Mesendoderm (in vitro differentiated cells): Measurements from ENCODE around the gene LIX1L.

Experiments
- DNase-seq: peaks from one replicate; pipeline ENCODE4 v3.0.0; 2013
- H2AK5ac ChIP-seq: 2 replicates; pipeline ENCODE4 v1.6.1; 2013; ENCODE audit warnings: low read length, inconsistent platforms
- H2BK120ac ChIP-seq: 2 replicates; pipeline ENCODE4 v1.6.1; 2013; ENCODE audit warnings: low read depth, mild to moderate bottlenecking, low read length, moderate library complexity, mixed read lengths
- H2BK15ac ChIP-seq: replicated peaks from 2 replicates; pipeline ENCODE4 v1.6.1; 2013; ENCODE audit warnings: low read depth, mild to moderate bottlenecking, moderate library complexity
- H2BK5ac ChIP-seq: 2 replicates; pipeline ENCODE4 v1.6.1; 2013; ENCODE audit warnings: low read length, inconsistent platforms
- H3K18ac ChIP-seq: 2 replicates; pipeline ENCODE4 v1.6.1; 2013; ENCODE audit warnings: mild to moderate bottlenecking, low read length, mixed read lengths
- H3K23ac ChIP-seq: one replicate; pipeline ENCODE4 v1.6.1; 2013; ENCODE audit warnings: low read length
- H3K27ac ChIP-seq: 2 replicates; pipeline ENCODE4 v1.5.1; 2013; ENCODE audit warnings: low read depth, mild to moderate bottlenecking, inconsistent platforms, low read length, moderate library complexity
- H3K27me3 ChIP-seq: 2 replicates; pipeline ENCODE4 v1.6.1; 2013; ENCODE audit warnings: low read length, control low read depth, mild to moderate bottlenecking, inconsistent platforms; ENCODE audit not compliant: insufficient read depth, poor library complexity
- H3K36me3 ChIP-seq: 2 replicates; pipeline ENCODE4 v1.6.1; 2013; ENCODE audit warnings: low read length, inconsistent platforms; ENCODE audit not compliant: control insufficient read depth, insufficient read depth
- H3K4ac ChIP-seq: one replicate; pipeline ENCODE4 v1.6.1; 2013; ENCODE audit warnings: low read depth, mild to moderate bottlenecking, low read length, moderate library complexity
- H3K4me1 ChIP-seq: 2 replicates; pipeline ENCODE4 v1.6.1; 2013; ENCODE audit warnings: low read depth, low read length, inconsistent platforms; ENCODE audit not compliant: control insufficient read depth
- H3K4me2 ChIP-seq: 2 replicates; pipeline ENCODE4 v1.6.1; 2013; ENCODE audit warnings: low read length
- H3K4me3 ChIP-seq: 2 replicates; pipeline ENCODE4 v1.5.1; 2013; ENCODE audit warnings: mild to moderate bottlenecking, low read length
- H3K56ac ChIP-seq: one replicate; pipeline ENCODE4 v1.6.1; 2013; ENCODE audit warnings: low read length
- H3K79me1 ChIP-seq: 2 replicates; pipeline ENCODE4 v1.6.1; 2013; ENCODE audit warnings: low read length, inconsistent platforms
- H3K79me2 ChIP-seq: 2 replicates; pipeline ENCODE4 v1.6.1; 2013; ENCODE audit warnings: mild to moderate bottlenecking, low read length; ENCODE audit not compliant: control insufficient read depth, insufficient read depth
- H3K9ac ChIP-seq: 2 replicates; pipeline ENCODE4 v1.6.1; 2013; ENCODE audit warnings: low read length, inconsistent platforms
- H4K5ac ChIP-seq: one replicate; pipeline ENCODE4 v1.6.1; 2013; ENCODE audit warnings: low read length
- H4K8ac ChIP-seq: one replicate; pipeline ENCODE4 v1.6.1; 2013; ENCODE audit warnings: low read depth, mild to moderate bottlenecking, control low read depth, low read length, moderate library complexity
- WGBS: extraction: QIAGEN DNeasy Blood & Tissue Kit; methylation state at CpG from one replicate; pipeline ENCODE4 v1.1.7; 2013; ENCODE audit warnings: low lambda C conversion rate, missing lambda C conversion rate; ENCODE audit not compliant: insufficient coverage; ENCODE audit errors: extremely low coverage; 5-methylcytosine and 5-hydroxymethylcytosine counted together

The LIX1L gene

GRCh38 chr1:145987926-145988325 is 30.1 kb upstream of the LIX1L start:
- H3K23ac ChIP-seq = no peak overlapping the region
- no peak overlapping the region for H3K4ac ChIP-seq
- DNase-seq = no peak
- H2BK15ac ChIP-seq = no peak overlapping the region
- H4K8ac ChIP-seq = no peak overlapping the region
- H3K4me3 ChIP-seq = no peak overlapping the region
- H3K56ac ChIP-seq = no peak overlapping the region
- H3K27ac ChIP-seq = no peak overlapping the region
- no peak overlapping the region for H3K9ac ChIP-seq
- no peaks in the 10 kb centered on the region for H3K79me1 ChIP-seq
- no peaks in the 10 kb centered on the region for H3K36me3 ChIP-seq
- H3K27me3 ChIP-seq = no peaks in the 10 kb centered on the region
- H4K5ac ChIP-seq = no peak overlapping the region
- no peaks in the 10 kb centered on the region for H3K79me2 ChIP-seq
- H2BK120ac ChIP-seq = no peak overlapping the region
- no peak overlapping the region for H2BK5ac ChIP-seq
- no peak overlapping the region for H2AK5ac ChIP-seq
- WGBS = no CpG with 5 or more reads among the region's 1 CpG
- H3K4me2 ChIP-seq = no peak overlapping the region
- peaks cover 2% of the 10 kb centered on the region for H3K4me1 ChIP-seq
- H3K18ac ChIP-seq = no peak overlapping the region

GRCh38 chr1:145986551-145986950 is 28.7 kb upstream of the LIX1L start:
- Histone ChIP-seq H3K9ac (no peak overlapping the region), H4K8ac (no peak overlapping the region), H3K27me3 (no peaks in the 10 kb centered on the region), H3K4me1 (peaks cover 2% of the 10 kb centered on the region), H3K36me3 (no peaks in the 10 kb centered on the region), H2AK5ac (no peak overlapping the region), H3K27ac (no peak overlapping the region), H3K56ac (no peak overlapping the region), H4K5ac (no peak overlapping the region), H2BK15ac (no peak overlapping the region), H3K23ac (no peak overlapping the region), H3K4ac (no peak overlapping the region), H3K18ac (no peak overlapping the region), H3K4me3 (no peak overlapping the region), H3K79me2 (no peaks in the 10 kb centered on the region), H2BK120ac (no peak overlapping the region), H3K79me1 (no peaks in the 10 kb centered on the region), H3K4me2 (no peak overlapping the region), H2BK5ac (no peak overlapping the region)
- DNase-seq = no peak
- no CpG with 5 or more reads among the region's 6 CpGs for WGBS

- WGBS = no CpG with 5 or more reads among the region's 15 CpGs
- Histone ChIP-seq H2BK15ac (no peak overlapping the region), H3K79me2 (no peaks in the 10 kb centered on the region), H3K27ac (peak overlapping the region; percentile 22), H3K27me3 (no peaks in the 10 kb centered on the region), H3K56ac (peak overlapping the region; percentile 73), H3K4ac (no peak overlapping the region), H3K79me1 (no peaks in the 10 kb centered on the region), H4K8ac (no peak overlapping the region), H3K9ac (no peak overlapping the region), H3K18ac (no peak overlapping the region), H2AK5ac (no peak overlapping the region), H3K4me3 (no peak overlapping the region), H4K5ac (peak overlapping the region; percentile 24), H3K36me3 (no peaks in the 10 kb centered on the region), H3K4me1 (peaks cover 2% of the 10 kb centered on the region), H2BK5ac (no peak overlapping the region), H2BK120ac (no peak overlapping the region), H3K23ac (no peak overlapping the region), H3K4me2 (no peak overlapping the region)
- peak; percentile 67 for DNase-seq
Measured at GRCh38 chr1:145985502-145986439, 28.0 kb upstream of the LIX1L start.

- no peak overlapping the region for H3K23ac ChIP-seq
- peak overlapping the region; percentile 22 for H3K27ac ChIP-seq
- peak overlapping the region; percentile 73 for H3K56ac ChIP-seq
- H3K79me1 ChIP-seq = no peaks in the 10 kb centered on the region
- no peak overlapping the region for H2BK5ac ChIP-seq
- H2AK5ac ChIP-seq = no peak overlapping the region
- H3K4me1 ChIP-seq = peaks cover 2% of the 10 kb centered on the region
- no peak overlapping the region for H3K4ac ChIP-seq
- no peaks in the 10 kb centered on the region for H3K27me3 ChIP-seq
- H3K79me2 ChIP-seq = no peaks in the 10 kb centered on the region
- no peaks in the 10 kb centered on the region for H3K36me3 ChIP-seq
- peak overlapping the region; percentile 10 for H2BK120ac ChIP-seq
- peak overlapping the region; percentile 24 for H4K5ac ChIP-seq
- peak overlapping the region; percentile 22 for H3K18ac ChIP-seq
- H3K4me3 ChIP-seq = no peak overlapping the region
- no peak overlapping the region for H4K8ac ChIP-seq
- no peak overlapping the region for H3K9ac ChIP-seq
- H2BK15ac ChIP-seq = no peak overlapping the region
- H3K4me2 ChIP-seq = no peak overlapping the region
- no peak for DNase-seq
- no CpG with 5 or more reads among the region's 2 CpGs for WGBS
Measured at GRCh38 chr1:145985129-145985501, 27.3 kb upstream of the LIX1L start.

- H3K4me1 ChIP-seq = peaks cover 4% of the 10 kb centered on the region
Measured at GRCh38 chr1:145983960-145984830, 26.4 kb upstream of the LIX1L start.

More at GRCh38 chr1:145983960-145984830, 26.4 kb upstream of the LIX1L start:
- Histone ChIP-seq H4K5ac (no peak overlapping the region), H2BK120ac (no peak overlapping the region), H2AK5ac (no peak overlapping the region), H3K56ac (no peak overlapping the region), H3K9ac (no peak overlapping the region), H2BK15ac (no peak overlapping the region), H3K27ac (no peak overlapping the region), H3K23ac (no peak overlapping the region), H3K79me1 (no peaks in the 10 kb centered on the region), H3K36me3 (no peaks in the 10 kb centered on the region), H3K4me3 (no peak overlapping the region), H3K79me2 (no peaks in the 10 kb centered on the region), H3K4ac (no peak overlapping the region), H3K18ac (peak overlapping the region; percentile 33), H3K4me2 (no peak overlapping the region), H4K8ac (no peak overlapping the region), H3K27me3 (no peaks in the 10 kb centered on the region), H2BK5ac (no peak overlapping the region)
- WGBS = no CpG with 5 or more reads among the region's 12 CpGs
- no peak for DNase-seq
